HG03139 (cell line): ENCODE data around the gene HRH4.
A peak's percentile ranks its signal among the peaks of the same experiment; 100 is the strongest.

ENCODE experiments used
- ATAC-seq: cut with Tn5 transposase; IDR thresholded peaks from one replicate; pipeline ENCODE4 v1.9.1; 2021; ENCODE audit not compliant: unreplicated experiment

HRH4 gene

DNA sequence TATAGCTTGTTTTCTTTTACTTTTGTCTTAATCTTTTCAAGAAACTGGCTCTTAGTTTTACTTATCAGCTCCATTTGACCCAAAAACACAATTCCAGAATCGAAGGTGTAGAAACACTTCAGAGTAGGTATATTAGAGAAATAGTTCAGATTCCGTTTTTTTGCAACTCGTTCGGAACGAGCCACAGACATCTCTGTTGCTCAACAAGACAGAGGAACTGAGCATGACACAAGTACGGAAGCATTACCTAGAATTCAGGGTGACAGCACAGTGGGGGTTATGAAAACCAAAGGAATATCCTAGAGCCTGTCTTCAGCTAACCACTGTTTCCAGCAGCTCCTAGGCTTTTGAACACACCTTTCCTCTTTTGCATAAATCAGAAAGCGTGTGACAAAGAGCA is 5.0 kb downstream of the HRH4 start:
- no peak for ATAC-seq

DNA sequence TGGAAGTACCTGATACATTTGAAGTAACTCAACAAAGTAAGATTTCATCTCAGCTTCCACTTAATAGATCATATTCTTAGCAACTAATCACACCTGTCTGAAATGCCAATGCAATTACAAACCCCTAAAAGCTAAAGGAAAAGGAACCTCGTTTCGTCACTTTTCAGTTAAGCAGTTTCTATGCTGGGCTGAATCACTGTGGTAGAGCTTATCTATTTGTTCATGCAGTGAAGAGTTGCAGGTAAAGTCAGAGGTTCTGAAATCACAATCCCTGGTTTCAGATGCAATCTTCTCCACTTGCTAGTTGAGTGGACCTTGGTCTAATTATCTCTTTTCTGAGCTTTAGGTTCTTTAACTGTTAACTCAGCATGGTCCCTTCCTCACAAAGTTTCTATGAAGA is 6.3 kb downstream of the HRH4 start:
- no peak for ATAC-seq

DNA sequence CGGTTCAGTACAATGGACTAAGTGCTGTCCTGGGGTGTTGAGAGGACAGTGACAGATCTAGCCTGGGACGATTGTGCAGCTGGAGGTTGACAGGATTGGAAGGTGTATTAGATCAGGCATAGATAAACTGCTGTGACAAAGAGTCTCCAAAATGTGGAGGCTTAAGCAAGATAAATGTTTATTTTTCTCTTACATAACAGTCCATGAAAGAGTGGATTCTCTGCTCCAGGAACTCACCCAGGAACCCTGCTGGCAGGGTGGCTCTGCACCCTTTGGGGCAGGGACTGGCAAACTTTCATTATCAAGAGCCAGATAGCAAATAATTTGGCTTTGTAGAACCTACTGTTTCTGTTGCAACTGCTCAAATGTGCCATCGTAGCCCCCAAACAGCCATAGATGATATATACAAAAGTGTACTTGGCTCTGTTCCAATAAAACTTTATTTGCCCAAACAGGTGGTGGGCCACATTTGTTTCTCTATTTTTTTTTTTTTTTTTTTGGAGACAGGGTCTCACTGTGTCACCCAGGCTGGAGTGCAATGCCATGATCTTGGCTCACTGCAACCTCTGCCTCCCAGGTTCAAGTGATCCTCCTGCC is 9.7 kb downstream of the HRH4 start:
- no peak for ATAC-seq

DNA sequence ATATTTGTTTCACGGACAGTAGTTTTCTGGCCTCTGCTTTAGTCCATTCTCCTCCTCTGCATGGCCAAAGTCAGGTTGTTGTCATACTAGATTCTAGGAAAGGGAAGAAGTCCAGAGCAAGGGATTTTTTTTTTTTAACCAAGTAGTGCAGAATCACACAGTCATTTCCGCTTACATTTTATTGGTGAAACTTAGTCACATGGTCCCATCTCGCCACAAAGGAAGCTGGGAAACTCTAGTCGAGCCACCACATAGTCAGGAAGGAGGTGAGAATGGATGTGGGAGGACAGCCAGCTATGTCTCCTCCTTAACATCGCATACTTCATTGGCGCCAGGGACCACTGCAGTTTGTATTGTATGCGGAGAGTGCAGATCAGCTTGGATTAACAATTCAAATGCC is 10.4 kb downstream of the HRH4 start:
- ATAC-seq, result no peak

DNA sequence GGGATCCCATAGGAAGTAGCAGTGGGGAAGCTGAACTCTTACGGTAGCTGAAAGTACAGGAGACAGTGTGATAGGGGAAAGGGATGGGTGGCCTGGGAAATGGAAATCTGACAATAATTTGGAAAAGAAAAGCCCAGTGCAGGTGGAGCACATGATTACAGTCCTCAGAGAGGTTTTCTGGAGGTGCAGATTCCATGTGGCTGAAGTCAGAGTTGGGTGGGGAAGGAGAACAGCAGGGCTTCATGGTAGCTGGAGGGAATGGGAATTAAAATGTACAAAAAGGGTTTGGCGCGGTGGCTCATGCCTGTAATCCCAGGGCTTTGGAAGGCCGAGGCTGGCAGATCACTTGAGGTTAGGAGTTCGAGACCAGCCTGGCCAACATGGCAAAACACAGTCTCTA is 12.2 kb downstream of the HRH4 start:
- no peak for ATAC-seq

DNA sequence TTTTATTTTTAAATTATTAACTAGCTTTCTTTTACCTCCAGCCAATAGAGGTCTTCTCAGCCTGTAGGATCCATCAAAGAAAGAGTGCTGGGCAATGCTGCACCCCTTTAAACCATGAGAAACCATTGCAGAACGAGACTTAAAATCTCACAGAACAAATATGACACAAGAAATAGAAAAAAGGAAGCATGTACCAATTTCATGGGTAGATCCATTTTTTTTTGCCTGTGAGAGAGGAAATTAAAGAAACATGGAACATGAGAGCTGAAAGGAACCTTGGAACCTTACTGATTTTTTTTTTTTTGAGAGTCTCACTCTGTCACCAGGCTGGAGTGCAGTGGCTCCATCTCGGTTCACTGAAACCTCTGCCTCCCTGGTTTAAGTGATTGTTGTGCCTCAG is 14.0 kb downstream of the HRH4 start:
- no peak for ATAC-seq

DNA sequence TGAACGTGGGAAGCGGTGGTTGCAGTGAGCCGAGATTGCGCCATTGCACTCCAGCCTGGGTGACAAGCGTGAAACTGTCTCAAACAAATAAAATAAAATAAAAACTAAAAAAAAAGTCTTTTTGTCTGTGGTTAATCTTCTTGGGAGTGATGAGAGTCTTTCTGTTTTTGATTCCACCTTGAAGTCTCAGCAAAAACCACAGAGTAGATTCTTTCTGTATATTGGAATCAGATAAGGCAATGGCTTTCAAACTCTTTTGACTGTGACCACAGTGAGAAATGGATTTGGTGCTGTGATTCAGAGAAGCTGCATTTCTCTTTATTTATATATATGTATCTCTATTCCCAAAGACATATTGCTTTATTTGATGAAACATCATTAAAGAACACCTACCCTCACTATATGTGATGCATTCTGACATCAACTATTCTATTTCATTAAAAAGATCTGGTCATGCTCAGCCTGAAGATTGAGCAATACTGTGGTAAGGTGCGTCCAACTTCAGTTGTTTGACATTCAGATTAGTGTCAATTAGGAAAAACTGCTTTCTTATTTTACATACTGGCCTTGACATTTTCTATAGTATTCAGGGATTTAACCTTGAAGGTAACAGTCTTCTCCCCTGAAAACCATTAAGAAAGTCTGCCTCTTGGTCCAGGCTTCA is 15.6 kb downstream of the HRH4 start:
- ATAC-seq, result no peak

DNA sequence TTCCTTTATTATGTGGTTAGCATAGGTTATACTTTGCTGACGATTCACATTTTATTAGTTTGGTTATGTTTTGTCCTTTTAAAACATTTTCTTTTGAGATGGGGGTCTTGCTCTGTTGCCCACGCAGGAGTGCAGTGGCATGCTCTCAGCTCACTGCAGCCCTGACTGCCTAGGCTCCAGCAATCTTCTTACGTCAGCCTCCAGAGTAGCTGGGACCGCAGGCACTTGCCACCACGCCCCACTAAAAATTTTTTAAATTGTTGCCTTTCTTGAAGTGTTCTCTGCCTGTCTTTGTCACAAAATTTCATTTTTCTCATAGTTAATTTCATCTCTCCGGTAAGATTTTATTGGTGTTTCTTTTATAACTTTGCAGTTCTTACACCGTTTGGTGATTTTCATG is 18.9 kb downstream of the HRH4 start:
- ATAC-seq, result no peak

DNA sequence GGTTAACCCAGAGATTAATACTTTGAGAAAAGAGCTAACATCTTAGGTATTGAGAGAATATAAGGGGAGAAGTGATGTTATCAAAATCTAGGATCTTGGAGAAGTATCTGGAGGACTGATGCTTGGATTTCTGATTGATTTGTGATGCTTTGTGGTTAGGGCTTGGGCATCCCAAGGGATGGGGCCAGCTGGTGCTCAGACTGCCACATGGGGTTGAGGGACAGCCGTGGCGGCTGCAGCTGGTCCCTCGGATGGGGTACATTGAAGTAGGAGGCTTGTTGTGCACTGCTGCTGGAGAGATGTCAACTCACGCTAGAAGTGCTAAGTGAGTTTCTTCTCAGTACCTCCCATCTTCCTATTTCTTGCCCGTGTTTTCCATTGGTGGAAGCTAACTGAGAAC is 22.4 kb downstream of the HRH4 start:
- ATAC-seq, result no peak

DNA sequence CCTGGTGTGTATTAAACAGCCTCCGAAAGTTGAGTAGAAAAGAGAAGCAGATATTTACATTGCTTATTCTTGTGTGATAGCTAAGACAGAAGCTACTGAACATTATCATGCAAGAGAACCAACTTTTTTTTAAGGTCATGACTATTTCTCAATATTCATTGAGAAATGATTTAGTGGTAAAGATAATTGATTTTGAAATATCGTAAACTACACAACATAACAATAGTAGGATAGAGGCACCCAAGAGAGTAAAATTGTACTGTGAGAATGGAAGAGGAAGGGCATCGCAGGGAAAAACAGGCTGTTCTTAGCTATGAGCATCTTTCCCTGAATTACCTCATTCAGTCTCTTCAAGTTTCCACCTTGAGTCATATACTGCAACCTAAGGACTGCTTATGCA is 25.2 kb downstream of the HRH4 start:
- no peak for ATAC-seq

DNA sequence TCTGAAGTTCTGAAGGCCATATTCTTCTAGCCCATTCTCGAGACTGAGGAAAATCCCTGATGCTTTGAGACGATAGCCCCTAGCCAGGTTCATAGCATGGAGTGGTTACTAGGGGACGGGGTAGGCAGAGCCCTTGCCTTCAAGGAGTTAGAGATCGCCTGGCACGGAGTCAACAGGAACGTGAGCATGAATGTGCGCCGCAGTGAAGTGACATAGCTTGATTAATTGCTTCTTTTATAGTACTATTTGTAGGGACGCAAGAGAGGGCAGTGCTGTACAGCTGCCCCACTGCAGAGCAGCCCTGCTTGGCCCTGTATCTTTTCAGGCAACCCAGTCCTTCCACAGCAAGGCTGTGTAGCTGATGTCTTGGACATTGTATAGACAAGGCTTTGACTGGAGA is 26.2 kb downstream of the HRH4 start:
- no peak for ATAC-seq

DNA sequence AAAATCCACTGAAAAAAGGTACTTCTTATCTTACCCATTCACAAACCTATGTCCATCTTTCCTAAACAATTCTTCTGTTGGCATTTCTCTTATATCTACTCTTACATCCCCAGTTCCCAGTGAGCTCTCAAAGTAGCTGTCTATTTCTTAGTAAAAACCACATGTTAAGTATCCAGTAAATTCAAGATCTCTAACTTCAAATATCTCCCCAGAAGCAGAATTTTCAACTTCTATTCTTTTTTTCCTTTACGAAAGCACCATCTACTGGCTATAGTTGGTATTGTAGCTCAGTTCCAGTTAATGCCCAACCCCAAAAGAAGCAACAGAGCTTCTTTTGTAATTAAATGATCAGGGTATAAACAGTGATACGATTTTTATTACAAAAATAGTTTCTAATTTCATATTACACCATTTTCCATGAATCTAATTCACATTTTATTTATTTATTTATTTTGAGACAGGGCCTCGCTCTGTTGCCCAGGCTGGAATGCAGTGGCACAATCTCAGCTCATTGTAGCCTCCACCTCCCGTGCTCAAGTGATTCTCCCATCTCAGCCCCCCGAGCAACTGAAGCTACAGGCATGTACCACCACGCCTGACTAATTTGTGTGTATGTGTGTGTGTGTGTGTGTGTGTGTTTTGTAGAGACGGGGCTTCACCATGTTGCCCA is 28.5 kb downstream of the HRH4 start:
- ATAC-seq, result no peak

DNA sequence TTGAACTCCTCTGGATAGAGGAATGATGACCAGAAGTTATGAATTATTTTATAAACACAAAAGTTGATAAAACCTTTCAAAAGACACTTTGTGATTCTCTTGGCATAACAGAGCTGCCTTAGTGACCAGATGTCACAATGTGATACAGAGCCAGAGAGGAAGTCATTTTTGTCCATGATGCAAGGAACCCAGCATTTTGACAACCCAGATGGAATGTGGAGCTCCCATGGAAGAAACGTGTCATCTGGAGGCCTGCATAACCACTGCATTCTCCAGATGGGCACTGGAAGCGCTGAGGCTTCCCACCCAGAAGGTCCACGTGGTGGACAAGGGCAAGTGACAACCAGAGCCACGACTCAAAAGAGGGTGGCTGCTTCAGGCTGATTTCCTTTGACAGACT is 30.1 kb downstream of the HRH4 start:
- ATAC-seq, result no peak

DNA sequence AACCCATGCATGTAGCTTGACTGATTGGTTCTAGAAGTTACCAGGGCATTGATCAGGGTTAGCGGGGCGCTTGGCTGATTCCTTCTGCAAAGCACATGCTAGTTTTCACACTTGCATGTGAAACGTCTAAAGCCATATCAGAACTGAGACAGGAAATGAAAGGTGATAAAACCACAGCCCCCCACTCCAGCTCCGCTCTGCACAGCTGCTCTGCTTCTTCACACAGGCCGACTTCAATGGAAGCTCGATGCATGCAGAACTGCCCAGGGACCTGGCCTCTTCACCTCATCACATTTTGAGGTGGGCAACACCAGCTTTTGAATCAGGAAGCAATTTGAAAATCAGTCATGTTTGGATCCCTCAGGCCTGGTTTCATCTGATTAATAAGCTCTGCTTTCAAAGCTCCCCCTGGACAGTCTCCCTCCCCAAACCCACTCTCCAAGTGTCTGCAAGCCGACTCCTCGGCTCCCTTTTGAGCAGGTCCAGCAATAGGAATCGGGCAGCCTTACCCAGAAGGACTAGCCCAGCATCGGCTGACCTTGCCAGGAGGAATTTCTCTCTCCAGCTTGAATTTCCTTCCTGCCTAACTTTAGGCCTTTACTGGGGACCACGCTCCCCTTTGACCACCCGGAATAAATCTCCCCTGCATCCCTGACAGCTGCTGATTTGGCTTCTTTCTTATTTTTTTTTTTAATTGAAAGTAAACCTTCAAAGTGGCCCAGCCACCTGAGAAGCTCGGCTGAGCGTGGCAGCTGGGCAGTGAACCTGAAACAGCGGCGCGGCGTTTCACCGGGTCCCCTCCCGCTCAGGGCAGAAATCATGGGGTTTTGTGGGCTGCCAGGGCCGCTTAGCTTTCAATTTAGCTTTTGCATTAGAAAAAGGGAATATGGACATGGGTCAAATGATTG is 31.7 kb downstream of the HRH4 start:
- peak; percentile 73 for ATAC-seq

DNA sequence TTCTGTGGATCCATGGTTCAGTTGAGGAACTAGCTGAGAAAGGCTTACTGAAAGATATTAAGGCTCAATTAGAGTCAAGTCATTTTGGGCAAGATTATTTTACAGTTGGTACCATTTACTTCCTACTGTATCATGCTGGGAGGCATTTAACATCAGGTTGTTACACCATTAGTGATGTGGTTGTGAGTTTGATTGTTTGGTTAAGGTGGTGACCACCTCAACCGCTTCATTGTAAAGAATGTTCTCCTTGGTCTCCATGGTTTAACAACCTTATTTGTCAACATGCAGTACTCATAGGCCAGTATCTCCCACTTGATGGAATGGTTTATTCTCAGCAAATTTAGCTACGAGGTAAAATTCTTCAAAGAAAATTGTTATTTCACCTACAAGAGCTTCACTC is 34.1 kb downstream of the HRH4 start:
- ATAC-seq, result no peak

DNA sequence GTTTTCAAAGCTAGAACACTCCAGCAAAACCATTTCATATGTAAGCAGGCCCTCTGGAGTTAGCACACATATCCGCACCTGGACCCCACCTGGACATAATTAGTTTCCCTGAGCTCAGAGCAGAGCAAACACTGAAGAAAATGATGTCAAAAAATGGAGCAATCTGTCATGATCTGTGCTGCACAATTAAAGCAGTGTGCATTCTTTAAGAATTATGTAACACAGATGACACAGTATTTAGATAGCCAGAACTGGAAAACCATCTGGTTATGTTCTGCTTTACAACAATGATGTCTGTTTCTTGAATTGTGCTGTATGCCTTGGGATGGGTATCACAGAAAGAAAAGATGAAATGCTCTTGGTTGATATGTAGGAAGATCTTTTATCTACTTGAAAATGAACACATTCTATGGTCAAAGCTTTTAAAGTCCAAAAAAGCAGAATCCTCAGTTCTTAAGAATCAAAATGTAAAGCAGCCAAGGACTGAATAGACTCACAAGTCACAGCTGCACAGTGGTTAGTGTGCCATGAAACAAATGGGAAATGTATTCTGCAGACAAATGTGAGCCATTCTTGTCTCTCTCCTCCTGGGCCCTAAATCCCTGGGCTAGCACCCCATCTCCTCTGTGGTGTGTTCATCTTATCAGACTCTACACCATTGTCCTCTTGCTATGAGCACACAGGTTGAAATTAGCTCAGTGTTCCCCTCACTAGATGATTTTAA is 36.8 kb downstream of the HRH4 start:
- no peak for ATAC-seq

DNA sequence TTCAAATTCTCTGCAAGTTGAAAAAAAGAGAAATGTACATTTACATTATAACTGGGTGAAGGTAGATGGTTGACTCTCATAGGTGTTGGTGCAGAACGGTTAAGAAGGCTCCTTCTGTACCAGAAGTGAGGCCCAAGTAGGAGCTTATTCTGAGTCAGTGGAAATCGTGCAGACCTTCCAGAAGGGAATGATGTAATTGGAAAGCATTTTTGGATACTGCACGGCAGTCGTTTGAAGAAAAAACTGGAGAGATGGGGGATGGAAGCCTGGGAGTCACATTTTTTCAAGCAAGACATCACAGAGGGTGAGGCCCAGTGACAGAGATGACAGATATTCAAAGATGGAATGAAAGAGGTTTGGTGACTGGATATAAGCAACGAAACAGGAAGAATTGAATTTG is 39.4 kb downstream of the HRH4 start:
- no peak for ATAC-seq

DNA sequence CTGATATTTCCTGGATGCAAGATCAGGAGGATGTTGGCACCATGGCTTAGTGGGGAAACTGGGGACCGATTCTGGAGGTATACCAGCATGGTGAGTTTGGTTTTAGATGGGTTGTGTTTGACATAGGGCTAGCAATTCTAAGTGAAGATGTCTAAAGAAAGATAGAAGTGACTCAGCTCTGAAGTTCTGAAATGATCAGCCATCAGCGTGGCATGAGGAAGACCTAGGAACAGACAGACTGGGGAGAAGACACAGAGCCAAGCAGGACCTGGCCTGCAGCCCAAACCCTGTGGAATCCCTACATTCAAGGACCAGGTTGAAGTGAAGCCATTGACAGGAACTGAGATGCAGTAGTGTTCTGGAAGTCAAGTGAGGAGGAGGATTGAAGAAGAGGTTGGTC is 39.8 kb downstream of the HRH4 start:
- no peak for ATAC-seq

DNA sequence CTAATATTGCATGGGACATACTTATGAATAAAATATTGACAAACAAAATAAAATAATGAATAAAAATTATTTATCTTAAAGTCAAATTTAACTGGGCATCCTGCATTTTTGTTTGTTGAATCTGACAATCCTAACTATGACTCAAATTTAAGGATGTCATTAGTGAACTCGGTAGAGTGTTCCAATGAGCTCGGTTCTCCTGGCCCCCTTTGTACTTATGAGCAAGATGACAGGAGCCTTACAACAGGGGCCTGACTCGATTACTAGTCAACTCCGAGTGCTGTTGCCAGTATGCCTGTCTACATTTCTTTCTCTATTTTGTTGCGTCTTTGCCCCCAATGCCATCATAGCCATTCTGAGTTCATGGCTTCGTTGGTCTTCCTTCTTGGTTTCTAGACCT is 40.3 kb downstream of the HRH4 start:
- ATAC-seq, result no peak

DNA sequence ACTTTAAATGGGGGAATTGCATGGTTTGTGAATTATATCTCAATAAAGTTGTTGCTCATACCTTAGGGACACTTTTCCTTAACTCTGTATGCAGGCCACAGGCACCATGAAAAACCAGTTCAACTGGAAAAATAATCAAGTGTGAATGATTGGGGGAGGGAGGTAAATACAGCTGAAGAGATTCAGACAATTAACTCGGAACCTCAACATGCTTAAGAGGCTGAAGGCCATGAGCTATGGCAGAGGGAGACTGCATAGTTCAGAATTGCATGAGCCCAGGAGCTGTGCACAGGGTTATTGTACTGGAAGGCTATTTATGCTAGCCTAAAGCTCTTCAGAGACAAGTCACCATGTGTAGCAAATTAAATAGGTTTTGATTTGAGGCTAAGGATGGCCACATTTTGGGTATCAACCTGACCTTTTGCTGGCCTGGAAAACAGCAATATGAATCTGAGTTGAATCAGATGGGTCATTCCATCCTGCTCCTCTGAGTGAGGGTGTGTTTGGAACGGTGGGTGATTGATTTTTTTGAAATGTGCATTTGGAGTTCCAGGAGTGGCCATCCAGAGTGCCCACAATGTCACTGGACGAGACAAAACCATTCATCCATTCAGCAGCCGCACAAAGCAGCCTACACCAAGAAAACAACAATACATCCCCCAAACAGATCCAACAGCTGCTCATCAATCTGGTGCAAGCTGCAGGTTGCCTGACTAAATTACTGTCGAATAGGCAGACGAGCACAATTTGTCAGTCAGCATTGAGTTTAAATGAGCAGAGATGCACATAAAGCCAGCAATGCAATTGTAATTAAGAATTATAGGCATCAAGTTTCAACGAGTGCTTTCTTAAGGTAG is 42.5 kb downstream of the HRH4 start:
- no peak for ATAC-seq
